AG09309 (cell line): ENCODE results near the gene MANBA.

Source experiments
- DNase-seq: peaks from one replicate; pipeline ENCODE4 v3.0.0-alpha.2; 2010; ENCODE audit warnings: low read depth
- H3K4me3 ChIP-seq: 2 replicates; pipeline ENCODE4 v1.5.1; 2011; ENCODE audit warnings: mild to moderate bottlenecking, low read depth, low read length, moderate library complexity; ENCODE audit not compliant: control insufficient read depth
- TF ChIP-seq, protein P1 (sequence below): IDR thresholded peaks from 2 replicates; pipeline ENCODE4 v1.5.1; 2011; ENCODE audit warnings: mild to moderate bottlenecking, low read depth, low read length, inconsistent platforms; ENCODE audit not compliant: insufficient read depth, control insufficient read depth; ENCODE audit errors: missing control alignments

Gene MANBA

DNA sequence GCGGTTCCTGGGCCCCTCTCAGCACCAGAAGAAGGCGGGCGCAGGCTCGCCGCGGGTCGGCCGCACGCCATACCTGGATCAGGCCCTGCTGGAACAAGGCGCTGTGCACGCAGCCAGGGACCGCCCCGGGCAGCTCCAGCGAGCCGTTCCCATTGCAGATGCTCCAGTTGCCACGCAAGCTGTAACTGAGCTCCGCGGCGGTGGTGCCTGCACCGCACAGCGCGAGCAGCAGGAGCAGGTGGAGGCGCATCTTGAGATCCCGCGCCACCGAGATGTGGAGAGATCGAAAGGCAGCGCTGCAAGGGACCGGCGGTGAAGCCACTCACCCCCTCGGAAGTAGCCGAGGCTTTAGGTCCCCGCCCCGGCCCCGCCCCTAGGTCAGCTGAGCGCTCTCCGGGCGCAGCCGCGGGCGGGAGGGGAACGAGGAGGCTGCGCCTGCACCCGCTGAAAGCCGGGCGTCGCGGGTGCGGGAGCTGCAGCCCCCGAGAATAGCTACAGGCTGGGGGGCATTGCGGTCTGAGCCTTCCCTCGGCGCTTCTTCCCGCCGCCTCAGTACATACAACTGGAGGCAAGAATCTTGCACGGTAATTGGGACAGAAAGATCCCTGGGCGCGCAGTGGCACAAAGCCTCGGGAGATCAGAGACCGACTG, at the start of gene MANBA:
Gene MANBA (minus strand): TSS at position 324 of the 651 bp plus-strand sequence. CDS start 74 bp downstream, at position 250.
- peak within 1 kb of the TSS; percentile 62 for H3K4me3 ChIP-seq
- TF ChIP-seq, protein P1, sequence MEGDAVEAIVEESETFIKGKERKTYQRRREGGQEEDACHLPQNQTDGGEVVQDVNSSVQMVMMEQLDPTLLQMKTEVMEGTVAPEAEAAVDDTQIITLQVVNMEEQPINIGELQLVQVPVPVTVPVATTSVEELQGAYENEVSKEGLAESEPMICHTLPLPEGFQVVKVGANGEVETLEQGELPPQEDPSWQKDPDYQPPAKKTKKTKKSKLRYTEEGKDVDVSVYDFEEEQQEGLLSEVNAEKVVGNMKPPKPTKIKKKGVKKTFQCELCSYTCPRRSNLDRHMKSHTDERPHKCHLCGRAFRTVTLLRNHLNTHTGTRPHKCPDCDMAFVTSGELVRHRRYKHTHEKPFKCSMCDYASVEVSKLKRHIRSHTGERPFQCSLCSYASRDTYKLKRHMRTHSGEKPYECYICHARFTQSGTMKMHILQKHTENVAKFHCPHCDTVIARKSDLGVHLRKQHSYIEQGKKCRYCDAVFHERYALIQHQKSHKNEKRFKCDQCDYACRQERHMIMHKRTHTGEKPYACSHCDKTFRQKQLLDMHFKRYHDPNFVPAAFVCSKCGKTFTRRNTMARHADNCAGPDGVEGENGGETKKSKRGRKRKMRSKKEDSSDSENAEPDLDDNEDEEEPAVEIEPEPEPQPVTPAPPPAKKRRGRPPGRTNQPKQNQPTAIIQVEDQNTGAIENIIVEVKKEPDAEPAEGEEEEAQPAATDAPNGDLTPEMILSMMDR = no peak
- DNase-seq = no peak

DNA sequence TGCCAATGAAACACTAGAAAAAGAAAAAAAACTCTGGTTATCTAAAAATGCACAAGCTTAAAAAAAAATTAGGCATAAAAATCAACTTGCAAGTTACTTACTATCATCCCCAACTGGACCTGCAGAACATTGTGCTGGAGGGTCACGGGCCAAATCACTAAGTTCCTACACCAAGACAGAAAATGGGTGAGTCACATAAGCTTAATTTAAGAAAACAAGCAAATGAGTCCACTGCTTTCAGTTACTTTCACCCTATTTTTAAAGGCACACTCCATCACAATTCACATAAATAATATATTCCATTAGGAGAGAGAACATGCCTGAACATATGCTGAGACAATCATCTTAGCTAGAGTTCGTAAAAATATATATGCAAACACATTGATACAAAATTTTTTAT, 48.9 kb upstream of the MANBA start:
- no peak for DNase-seq
- H3K4me3 ChIP-seq = no peak overlapping the region
- TF ChIP-seq, protein P1 = no peak

DNA sequence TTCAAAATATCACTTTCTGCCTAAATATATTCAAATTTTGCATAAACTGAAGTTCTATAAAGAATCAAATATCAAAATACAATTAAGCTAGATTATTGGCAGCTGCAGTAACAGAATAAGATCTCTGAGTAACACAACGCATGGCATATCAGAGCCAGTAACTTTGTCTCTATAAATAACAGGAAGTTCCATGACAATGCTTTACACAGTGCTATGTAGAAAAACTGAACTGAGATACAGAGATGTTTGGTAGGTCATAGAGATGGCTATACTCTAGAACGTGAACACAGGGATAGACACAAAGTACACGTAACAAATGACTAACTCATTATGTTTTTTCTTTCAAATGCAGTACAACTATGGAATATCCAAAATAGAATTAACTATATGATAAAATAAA, 48.4 kb upstream of the MANBA start:
- H3K4me3 ChIP-seq = no peak overlapping the region
- TF ChIP-seq, protein P1 = no peak
- no peak for DNase-seq

DNA sequence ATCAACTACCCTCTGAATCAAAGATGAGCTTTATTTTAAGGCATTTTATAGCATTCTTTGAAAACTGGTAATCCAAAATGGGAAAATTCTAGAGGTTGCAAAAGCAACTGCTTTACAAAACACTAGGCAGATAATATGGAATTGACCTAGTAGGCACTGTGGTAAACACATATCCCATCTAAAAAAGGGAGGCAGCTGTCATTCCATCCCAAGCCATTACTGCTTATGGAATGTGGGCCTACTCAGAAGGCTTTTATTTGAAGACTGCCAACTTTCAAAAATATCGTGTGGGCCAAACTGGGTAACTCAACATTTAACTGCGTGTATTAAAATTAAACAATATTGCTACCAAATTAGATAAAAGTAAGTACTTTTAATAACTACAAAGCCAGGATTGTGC, 47.2 kb upstream of the MANBA start:
- H3K4me3 ChIP-seq = no peak overlapping the region
- TF ChIP-seq, protein P1 = no peak
- DNase-seq = no peak

DNA sequence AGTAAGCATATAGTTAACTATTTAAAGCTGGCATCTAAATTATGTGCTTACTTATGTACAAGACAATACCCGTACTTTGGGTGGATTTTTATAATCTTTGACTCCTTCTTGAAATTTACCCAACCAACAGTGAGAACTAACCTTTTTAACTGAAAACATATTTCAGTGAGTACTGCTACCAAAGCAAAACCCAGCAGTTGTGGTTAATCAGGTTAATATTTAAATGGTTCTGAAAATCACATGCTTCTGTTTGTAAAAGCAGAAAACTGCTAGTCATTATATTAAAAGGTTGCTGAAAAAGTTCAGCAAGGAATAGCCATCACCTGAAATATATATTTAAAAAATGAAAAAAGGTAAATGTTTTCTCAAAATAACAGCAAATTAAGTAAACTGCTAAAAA, 46.6 kb upstream of the MANBA start:
- no peak overlapping the region for H3K4me3 ChIP-seq
- TF ChIP-seq, protein P1 = no peak
- DNase-seq = no peak

DNA sequence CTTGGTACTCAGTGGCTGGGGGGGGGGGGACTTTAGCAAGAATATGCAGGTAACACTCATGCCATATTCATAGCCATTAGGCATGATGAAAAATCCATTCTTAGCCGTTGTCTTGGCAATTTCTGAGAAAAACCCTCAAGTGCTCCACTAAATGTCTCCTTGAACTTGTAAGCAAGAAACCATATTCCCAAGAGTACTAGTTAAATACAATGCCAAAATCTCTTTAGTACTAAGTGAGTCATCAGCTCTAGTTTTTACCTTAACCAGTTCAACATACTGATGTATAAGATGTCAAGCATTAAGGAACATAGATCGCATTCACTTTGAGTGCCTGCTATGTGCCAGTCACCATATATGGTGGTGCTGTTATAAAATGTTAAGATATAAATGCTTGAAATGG, 39.0 kb upstream of the MANBA start:
- no peak for DNase-seq
- TF ChIP-seq, protein P1 = no peak
- H3K4me3 ChIP-seq = no peak overlapping the region
